ENCODE measurements around the gene GPS1.

- TF ChIP-seq CTCF (IDR thresholded peaks at IDR 0.05) (no peak), POLR2A (IDR thresholded peaks at IDR 0.05) (no peak)
Observed at GRCh38 chr17:82023447-82024241, 28.1 kb upstream of the GPS1 start.

All from suprapubic skin (tissue), 3 donors.